Ascending aorta (tissue), 2 donors: ENCODE results near the gene EIF4H. TPM values are rescaled to one million over a fixed set of nuclear protein-coding genes. Genes with fewer than 3 reads are reported as not detected.

Experiments
- DNase-seq, 2 donors: peaks; one replicate each; pipeline ENCODE4 v3.0.0-alpha.2; 2019; ENCODE audit warnings: low spot score in 2 of 2
- H3K27ac ChIP-seq, 2 donors: fragments of 200-600 bp; sonication (generic); one replicate each; pipeline ENCODE4 v1.5.1; 2016 to 2017; ENCODE audit warnings: mild to moderate bottlenecking in 1 of 2
- H3K27me3 ChIP-seq: fragments of 200-600 bp; sonication (generic); one replicate; pipeline ENCODE4 v1.5.1; 2017
- H3K36me3 ChIP-seq, 2 donors: fragments of 200-600 bp; sonication (generic); one replicate each; pipeline ENCODE4 v1.5.1; 2016
- H3K4me1 ChIP-seq, 2 donors: fragments of 200-600 bp; sonication (generic); one replicate each; pipeline ENCODE4 v1.5.1; 2016 to 2017; ENCODE audit warnings: mild to moderate bottlenecking in 1 of 2
- H3K4me3 ChIP-seq, 2 donors: fragments of 200-600 bp; sonication (generic); one replicate each; pipeline ENCODE4 v1.5.1; 2016 to 2017; ENCODE audit warnings: mild to moderate bottlenecking in 1 of 2
- H3K9me3 ChIP-seq, 2 donors: fragments of 200-600 bp; sonication (generic); one replicate each; pipeline ENCODE4 v1.5.1; 2016
- intact Hi-C: fragments of 100-400 bp; cut with DNase I; formaldehyde crosslinking; loops from one replicate; pipeline ENCODE4 v1.15.1; 2023
- total RNA-seq: library from RNA; depleted of rRNA; stranded (reverse); fragments of >200 nt; gene quantifications from one replicate; pipeline ENCODE4 v1.1.0, GENCODE V29; 2016
- TF ChIP-seq, protein P1 (sequence below), 3 experiments: fragments of 200-600 bp in 2 of 3; fragments of 450-650 bp in 1 of 3; sonication (generic) in 2 of 3; IDR thresholded peaks; one replicate each; pipeline ENCODE4 v1.5.1; 2016 to 2019; ENCODE audit warnings: antibody characterized with exemption in 3 of 3, mild to moderate bottlenecking in 1 of 3, moderate library complexity in 1 of 3

Gene EIF4H
- total RNA-seq, 1 donor from 2014 or later: 150 TPM

DNA sequence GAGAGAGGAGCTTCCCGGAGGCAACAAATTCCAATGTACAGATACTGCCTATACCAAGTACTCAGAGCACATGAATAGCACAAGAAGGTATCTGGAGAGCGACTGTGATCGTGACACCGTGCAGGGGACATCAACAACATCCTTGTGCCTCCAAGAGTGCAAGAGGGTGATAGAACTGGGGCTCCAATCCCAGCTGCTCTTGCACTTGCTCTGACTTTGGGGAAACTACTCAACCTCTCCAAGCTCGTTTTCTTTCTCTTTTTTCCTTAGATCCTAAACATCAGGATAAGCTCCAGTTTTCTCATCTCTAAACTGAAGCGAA, 67.9 kb downstream of the EIF4H start:
- DNase-seq: no peak
- no peak overlapping the region for H3K4me3 ChIP-seq
- H3K9me3 ChIP-seq: no peaks in the 10 kb centered on the region
- no peaks in the 10 kb centered on the region for H3K27me3 ChIP-seq
- TF ChIP-seq, protein P1, sequence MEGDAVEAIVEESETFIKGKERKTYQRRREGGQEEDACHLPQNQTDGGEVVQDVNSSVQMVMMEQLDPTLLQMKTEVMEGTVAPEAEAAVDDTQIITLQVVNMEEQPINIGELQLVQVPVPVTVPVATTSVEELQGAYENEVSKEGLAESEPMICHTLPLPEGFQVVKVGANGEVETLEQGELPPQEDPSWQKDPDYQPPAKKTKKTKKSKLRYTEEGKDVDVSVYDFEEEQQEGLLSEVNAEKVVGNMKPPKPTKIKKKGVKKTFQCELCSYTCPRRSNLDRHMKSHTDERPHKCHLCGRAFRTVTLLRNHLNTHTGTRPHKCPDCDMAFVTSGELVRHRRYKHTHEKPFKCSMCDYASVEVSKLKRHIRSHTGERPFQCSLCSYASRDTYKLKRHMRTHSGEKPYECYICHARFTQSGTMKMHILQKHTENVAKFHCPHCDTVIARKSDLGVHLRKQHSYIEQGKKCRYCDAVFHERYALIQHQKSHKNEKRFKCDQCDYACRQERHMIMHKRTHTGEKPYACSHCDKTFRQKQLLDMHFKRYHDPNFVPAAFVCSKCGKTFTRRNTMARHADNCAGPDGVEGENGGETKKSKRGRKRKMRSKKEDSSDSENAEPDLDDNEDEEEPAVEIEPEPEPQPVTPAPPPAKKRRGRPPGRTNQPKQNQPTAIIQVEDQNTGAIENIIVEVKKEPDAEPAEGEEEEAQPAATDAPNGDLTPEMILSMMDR (IDR thresholded peaks at IDR 0.05): no peak
- H3K4me1 ChIP-seq: no peaks in the 10 kb centered on the region
- peaks cover 17 to 88% of the 10 kb centered on the region in 2 donors for H3K36me3 ChIP-seq
- intact Hi-C loops: no loop called here
- H3K27ac ChIP-seq: no peak overlapping the region

DNA sequence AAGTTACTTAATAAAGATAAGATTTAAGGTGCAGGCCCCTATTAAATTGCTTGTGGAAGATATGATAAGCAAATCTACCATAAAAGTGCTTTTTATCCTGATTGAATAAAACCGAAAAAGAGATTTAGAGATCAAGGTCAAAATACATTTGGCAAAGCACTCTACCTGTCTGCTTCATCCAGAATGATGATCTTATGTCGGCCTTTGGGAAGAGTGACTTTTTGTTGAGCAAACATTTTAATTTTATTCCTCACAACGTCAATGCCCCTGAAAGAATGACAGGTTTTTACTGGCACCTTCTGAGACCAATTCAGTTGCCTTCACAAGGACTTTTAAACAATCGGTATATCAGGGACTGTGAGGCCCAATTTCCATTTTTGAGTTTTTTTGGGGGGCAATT, 72.3 kb downstream of the EIF4H start:
- peaks cover 32 to 70% of the 10 kb centered on the region in 2 donors for H3K36me3 ChIP-seq
- H3K9me3 ChIP-seq: no peaks in the 10 kb centered on the region
- no peaks in the 10 kb centered on the region for H3K4me1 ChIP-seq
- no peak overlapping the region for H3K4me3 ChIP-seq
- intact Hi-C loops: no loop called here
- DNase-seq: no peak
- no peak overlapping the region for H3K27ac ChIP-seq
- TF ChIP-seq, protein P1 (IDR thresholded peaks at IDR 0.05): no peak
- H3K27me3 ChIP-seq: no peaks in the 10 kb centered on the region

Other genes starting within 250 kb of the EIF4H start
- gene ELN, start 146.2 kb upstream of the EIF4H start, total RNA-seq: 395 TPM
- gene LIMK1, start 90.6 kb upstream of the EIF4H start, total RNA-seq: 30.0 TPM
- 1.5 TPM for gene LAT2, start 35.6 kb downstream of the EIF4H start, total RNA-seq
- gene RFC2, start 80.0 kb downstream of the EIF4H start, total RNA-seq: 37.7 TPM
- 50.2 TPM for gene CLIP2, start 115.1 kb downstream of the EIF4H start, total RNA-seq